Fibroblast of skin of left quadriceps (primary cell): ENCODE data around the gene TMEM255B.

Experiments used
- DNase-seq, 2 experiments: peaks; one replicate each; pipeline ENCODE4 v3.0.0-alpha.2; 2013; ENCODE audit warnings: low read depth in 2 of 2

The TMEM255B gene

DNA sequence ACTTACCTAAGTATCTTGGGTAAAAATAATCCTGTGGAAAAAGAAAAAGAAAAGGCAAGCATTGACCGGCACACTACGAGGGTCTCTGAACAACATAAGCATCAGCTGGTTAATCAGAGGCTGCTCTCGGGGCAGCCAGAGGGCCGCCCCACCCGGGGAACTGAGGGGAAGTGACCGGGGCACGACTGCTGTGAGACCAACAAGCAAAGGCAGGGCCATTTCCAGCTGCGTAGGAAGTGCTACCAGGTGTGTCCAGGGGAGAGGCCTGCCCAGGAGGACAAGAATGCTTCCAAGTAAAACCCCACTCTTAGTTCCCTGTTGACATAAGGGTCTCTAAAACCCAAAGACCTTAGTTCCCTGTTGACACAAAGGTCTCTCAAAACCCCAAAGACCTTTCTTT lies 89.0 kb downstream of the TMEM255B start:
- no peak for DNase-seq

DNA sequence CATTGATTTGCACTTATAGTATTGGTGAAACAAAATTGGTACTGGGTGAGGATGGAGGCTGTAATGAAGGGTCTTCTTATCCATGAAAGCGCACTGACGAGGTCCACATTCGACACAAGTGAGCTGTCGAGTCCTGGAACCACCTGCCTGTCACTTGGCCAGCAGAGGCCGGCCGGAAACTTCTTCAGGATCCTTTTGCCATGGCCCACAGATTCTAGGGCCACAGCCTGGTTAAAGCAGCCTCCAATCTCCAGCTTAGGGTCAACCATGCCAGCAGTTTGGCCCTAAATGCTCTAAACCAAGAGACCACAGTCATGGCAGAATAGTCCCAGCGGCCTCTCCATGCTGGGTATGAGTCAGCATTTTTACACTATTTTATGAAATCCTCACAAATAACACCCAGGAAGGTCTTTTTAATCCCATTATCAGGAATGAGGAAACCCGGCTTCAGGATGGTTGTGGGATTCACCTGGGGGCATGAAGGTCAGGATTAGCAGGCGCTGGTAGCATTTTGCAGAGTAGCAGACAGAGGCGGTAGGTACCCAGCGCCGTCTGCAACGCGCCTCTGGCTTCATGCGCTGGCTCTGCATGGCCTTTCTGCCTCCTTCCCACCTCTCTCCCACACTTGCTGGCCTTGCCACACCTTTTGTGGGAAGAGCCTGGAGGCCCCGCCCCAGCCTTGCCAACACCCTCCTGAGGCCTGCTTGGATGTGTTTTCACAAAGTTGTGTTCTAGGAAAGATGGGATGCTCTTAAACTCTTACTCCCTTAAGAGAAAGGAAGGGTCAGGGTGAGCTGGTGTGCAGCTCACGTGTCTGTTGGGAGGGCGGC lies 89.6 kb downstream of the TMEM255B start:
- DNase-seq, result no peak

DNA sequence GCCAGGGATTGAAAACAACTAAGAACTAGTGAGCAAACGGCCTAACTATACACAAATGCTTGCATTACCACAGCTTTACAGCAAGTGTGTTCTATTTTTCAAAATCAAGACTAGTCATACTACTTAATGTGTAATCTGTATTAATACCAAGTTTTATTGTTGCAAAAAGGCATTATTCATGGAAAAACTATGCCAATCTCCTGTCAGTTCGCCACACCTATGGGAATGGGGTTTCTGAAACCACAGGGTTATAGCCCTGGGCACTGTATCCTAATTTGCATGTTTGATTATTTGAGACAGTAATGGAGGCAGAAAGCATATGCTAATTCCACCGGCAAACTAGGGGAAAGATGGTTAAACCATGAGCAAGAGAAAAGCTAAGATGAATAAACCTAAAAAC lies 90.5 kb downstream of the TMEM255B start:
- no peak for DNase-seq

DNA sequence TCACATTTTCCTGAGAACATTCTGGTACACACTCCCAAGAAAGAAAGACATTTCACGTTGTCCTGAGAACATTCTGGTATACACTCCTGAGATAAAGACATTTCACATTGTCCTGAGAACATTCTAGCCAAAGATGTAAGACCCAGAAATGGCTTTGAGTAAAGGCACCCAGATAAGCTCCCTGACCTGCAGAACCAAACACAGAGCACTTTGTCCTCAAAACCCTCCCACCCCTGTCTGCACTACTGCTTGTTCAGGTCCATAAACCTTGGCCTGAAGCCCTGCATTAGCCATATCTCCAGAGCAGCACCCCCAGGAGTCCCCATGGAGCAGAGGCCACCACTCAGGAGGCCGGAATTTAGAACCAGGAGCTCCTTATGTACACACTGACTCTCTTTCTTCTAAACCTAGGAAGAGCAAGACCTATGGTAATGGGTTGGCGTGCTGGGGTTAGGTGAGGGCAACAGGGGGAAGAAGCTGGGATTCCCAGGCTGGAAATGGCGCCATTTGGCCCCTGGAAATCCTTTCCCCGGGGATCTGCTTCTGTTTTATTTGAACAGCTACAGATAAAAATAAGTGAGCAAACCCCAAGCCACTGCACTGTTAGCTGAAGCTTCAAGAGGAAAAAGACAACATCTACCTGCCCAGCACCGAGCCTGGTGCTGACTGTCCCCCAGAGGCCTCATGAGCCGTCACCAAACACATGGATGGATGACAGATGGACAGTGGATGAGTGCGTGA lies 91.1 kb downstream of the TMEM255B start:
- no peak for DNase-seq

DNA sequence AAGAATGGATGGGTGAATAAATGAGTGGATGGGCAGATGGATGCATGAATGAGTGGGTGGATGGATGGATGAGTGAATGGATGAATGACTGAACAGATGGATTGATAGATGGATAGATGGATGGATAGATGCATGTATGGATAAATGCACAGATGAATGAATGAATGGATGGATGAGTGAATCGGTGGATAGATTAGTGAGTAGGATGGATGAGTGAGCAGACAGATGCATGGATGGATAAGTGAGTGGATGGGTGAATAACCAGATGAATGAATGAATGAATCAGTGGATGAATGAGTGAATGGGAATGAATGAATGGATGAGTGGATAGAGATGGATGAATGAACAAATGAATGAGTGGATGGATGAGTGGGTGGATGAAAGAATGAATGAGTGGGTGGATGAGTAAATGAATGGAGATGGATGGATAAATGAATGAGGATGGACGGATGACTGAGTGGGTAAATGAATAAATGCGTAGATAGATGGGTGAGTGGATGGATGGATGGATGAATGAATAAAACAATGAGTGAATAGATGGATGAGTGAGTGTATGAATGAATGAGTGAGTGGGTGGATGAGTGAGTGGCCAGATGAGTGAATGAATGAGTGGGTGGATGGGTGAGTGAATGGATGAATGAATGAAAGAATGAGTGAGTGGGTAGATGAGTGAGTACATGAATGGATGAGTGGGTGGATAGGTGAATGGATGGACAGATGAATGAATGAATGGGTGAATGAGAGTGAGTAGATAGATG lies 91.9 kb downstream of the TMEM255B start:
- DNase-seq, result no peak

DNA sequence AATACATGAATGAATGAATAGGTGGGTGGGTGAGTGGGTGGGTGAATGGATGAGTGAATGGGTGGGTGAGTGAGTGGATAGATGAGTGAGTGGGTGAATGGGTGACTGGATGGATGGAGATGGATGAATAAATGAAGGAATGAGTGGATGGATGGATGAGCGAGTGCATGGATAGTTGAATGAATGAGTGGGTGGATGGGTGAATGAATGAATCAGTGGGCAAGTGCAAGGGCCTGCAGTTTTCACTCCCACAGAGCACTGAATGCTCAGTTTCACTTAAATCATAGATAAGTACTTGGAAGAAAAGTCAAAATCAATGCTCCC lies 92.4 kb downstream of the TMEM255B start:
- no peak for DNase-seq

DNA sequence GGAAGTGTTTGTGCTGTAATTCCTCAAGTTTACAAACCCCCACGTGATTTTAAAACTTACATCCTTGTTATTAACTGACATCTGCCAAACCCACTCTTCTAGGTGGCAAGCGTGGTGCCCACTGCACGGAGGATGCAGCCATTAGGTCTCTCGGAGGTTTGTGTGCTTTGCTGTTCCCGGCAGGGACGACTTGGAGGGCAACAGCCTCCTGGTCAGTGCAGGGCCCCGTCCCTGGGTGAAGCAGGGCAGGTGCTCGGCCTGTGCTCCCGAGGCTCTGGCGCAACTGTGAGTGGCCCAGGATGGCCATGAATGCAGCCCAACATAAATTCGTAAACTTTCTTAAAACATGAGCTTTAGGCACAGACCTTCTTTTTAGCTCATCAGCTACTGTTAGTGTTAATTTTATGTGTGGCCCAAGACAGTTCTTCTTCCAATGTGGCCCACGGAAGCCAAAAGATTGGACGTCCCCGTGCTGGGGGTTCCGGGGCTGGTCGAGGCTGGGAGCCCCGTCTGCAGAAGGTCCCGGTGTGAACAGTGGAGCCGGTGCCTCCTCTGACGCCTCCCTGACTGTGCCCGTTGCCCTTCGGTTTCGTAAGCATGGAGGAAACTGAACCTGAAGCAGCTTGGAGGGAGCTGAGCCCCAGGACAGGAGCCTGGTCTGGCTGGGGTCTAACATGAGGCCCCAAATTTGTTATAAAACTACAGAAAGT lies 93.0 kb downstream of the TMEM255B start:
- no peak for DNase-seq

DNA sequence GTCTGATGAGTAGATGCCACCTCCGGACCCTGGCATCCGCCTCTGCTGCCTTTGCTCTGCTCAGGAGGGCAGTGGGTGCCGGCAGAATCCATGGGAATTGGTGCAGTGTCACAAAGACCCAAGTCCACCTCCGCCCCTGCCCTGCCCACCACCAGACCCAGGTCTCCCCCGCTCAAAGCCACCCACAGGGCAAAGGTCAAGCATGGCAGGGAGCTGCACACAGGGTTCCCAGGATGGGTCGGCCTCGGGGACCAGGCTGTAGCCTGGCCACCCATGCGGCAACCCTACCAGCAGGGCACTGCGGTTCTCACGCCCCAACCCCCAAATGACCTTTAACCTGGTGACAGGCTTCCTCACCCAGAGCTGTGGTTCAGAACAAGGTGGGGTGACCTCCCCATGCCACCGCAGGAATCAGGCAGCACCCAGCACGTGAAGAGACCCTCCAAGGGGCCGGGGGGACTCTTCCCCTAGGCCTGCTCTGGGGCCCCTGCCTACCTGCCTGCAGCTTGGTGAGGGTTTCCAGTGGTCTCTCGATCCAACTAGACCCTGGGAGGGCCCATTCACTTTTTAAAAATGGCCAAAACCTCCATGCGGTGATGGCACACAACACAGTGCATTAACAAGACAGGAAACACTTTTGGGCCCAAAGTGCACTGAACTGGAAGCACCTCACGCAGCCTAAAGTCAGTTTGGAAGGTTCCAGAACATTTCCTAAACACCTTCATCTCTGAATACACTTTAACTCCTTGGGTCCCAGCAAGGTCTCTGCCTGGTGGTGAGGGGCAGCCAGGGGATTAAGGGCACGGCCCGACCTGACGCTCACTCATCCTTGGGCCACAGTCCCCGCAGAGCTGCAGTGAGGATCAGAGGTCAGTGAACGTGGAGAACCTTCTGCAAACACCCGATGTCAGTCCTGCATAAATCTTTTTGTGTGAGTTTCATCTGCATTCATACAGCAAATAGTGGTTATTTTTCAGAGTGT lies 93.8 kb downstream of the TMEM255B start:
- no peak for DNase-seq

DNA sequence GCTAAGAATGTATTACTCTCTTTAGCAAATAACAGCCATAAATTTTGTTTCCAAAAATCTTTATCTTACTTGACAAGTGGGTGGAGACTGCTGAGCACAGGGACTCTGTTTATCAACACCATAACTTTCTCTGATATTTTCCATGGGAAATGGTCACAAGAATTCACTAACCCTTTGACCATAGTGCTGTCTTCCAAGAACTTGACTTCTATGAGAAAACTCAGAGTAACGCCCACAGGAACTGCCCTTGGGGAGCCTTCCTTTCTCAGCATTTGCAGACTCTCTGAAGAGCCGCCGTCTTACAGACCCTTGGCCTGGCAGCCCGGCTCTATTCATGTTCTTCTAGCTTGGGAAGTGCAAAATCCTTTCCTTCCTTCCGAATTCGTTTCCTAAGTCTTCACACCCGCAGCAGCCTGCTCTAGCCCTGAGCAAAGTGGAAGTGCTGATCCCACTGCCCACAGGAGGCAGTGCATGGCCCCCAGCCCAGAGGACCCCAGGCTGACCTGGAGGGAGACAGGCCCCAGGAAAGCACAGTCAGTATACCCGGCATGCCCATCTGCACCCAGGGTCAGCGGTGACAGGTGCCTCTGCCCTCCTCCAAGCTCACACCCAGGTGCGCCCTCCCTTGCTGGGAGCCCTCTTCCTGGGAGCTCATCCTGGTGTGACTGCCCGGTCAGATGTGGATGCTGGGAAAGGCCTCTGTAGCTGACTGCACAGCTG lies 94.7 kb downstream of the TMEM255B start:
- DNase-seq, result no peak

DNA sequence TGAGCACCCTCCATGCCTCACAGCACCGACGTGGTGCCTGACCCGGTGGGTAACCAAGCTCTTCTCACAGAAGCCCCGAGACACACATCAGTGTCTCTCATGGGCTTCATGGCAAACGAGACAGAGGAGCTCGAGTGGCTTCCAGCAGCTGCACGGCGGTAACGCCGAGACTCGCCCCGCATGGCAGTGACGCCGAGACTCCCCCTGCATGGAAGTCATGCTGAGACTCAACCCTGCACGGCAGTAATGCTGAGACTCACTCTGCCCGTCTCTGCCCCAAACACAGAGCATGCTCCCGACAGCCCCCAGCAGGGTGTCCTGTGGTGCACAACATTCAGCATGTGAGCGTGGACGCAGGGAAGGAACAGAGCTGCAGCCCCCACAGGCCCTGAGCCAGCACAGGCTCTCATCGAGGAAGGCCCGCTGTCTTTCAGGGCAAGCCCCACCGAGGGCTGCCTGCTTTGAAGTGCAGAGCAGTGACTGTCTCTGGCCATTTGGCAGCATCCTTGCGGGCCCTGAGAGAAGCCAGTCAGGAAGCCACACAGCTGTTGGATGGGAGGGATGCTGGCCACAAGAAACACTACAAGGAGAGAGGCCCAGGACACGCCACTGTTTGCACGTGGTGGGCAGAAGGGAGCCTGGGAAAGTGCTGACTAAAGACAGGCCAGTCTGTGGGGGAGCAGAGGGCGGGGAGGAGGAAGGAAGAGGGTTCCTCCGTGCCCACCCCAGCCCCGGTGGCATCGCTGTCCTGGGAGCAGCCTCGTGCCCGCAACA lies 95.4 kb downstream of the TMEM255B start:
- peak in 1 of 2 experiments; percentile 16 for DNase-seq

DNA sequence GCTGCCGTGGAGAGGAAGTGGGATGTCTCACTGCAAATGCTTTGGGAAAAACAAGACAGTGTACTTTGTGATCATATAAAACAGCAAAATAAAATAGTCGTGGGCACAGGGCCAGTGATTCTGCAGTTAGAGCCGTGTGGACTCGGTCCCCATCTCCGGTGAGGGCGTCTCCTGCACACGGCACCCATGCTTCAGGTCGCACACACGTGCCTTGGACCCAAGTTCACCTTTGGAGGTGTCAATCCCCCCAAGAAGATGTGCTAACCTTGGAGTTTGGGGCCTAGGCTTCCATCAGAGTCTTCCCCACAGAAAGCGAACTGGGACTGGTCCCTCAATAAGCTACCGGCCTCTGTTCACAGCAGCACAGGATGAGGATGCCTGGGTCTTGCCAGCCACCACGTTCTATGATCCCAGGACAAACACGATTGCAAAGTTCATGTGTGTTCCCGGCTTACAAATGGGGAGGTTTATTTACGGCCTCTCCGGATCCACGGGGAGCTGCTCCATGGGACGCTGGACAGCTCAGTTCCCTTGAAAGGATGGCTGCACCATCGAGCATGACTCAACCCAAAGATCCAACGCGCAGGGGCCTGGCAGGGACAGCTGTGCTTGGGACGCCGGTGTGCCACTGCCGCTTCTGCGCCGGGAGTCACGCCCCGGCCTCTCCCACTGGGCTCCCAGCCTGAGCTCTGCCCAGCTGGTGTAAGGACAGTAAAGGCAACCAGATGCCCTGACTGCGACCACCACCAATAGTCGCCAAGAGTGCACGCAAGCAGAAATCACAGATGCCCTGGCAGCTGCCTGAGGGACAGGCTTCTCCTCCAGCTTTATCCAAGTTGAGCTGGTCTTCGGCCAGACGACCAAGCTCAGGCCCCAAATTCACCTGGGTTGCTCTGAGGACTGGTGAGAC lies 96.2 kb downstream of the TMEM255B start:
- DNase-seq, result no peak

DNA sequence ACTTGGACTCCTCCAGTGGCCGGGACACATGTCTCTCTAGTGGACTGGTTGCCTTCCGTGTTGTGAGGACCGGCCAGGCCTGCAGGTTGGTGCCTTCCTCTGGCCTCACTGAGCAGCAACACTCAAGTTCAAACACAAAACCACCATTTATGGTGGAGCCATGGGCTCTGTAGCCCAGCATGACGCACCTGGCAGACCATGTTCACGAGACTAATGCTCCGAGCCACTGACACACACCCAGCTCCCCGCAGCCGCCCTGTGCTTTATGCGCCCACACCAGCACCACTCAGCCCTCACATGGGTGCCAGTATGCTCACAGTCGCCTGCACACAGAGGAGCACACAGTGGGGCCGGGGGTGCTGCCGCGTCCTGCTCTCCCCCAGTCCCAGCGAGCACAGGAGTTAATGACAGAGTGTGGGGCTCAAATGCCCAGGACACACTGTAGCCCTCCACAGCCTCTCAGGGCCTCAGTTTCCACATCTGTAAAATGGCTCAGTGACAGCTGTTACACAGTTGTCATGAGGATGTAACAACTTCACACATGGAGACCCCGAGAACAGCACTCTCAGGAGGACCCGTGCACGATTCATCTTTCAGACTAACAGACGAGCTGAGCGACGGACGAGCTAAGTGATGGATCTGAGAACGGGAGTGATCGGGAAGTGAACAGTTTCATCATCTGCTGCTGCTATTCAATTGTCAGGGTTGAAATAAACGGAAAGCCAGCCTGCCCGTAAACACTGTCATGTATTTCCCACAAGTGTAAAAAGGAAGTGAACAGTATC lies 97.1 kb downstream of the TMEM255B start:
- DNase-seq, result no peak

DNA sequence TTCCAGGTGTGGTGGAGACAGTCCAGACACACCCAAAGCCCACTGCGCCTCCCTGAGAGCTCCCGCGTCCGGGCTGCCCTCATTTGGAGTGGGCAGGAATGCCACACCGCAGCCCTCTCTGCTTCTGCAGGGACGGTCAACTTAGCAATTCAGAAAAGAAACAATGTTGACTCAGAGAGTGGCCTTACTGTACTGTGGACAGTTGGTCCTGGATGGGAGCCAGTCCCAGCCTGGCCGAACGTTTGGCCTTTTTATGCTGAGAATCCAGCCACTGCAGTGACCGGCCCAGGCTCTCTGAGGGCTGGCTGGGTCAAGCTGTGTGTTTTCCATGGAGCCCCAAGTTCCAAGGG lies 97.7 kb downstream of the TMEM255B start:
- no peak for DNase-seq

DNA sequence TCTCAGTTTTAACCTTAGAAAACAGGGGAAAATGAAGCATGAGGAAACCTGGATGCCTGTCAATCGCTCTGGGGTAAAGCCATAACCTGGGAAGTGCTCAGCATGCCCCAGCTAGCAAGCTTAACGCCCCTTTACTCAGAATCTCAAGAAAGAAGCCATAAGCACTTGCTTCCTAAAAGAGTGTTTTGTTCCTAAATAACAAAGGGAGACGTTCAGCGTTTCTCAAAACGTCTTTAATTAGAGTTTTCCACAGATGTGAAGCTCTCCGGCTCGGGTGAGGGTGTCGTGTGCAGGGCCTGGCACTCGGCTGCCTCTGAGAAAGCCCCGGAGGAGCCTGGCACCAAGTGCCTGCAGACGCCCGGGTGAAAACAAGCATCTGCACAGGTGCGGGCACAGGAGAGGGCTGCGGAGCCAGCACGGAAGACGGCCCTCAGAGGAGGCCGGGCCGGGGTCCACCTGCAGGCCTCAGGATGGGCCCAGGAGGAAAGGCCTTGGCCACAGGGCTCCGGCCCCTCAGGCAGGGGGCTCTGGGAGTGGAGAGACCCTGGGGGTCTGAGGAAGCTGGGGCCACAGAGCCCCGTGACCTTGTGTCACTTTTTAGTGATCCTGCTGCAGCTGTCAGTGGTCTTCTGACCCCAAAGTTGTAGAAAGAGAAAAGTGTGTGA lies 98.6 kb downstream of the TMEM255B start:
- DNase-seq, result no peak

DNA sequence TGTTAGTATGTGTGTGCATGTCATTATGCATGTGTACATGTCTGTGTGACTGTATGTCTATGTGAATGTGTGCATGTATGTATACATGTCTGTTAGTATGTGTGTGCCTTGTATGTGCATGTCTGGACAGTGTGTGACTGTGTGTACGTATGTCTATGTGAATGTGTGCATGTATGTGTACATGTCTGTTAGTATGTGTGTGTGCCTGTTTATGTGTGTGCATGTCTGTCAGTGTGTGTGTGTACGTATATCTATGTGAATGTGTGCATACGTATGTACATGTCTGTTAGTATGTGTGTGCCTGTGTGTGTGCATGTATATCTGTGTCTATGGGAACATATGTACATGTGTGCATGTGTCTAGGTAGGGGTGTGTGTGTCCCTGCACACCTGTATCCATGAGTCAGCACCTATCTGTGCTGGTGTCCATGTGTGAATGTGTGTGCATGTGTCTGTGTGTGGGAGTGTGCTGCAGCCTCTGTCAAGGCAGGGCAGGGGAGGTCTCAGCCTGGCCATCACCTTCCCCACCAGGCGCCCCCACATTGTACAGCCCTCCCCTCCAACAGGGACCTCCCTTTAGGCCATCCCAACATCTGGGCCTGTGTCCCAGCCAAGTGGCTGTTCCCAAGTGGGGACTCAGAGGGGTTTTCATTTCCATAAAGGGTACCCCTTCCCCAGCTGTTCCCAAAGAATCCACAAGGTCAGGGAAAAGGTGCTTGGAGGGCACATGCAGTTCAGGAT lies 100.5 kb downstream of the TMEM255B start:
- no peak for DNase-seq

DNA sequence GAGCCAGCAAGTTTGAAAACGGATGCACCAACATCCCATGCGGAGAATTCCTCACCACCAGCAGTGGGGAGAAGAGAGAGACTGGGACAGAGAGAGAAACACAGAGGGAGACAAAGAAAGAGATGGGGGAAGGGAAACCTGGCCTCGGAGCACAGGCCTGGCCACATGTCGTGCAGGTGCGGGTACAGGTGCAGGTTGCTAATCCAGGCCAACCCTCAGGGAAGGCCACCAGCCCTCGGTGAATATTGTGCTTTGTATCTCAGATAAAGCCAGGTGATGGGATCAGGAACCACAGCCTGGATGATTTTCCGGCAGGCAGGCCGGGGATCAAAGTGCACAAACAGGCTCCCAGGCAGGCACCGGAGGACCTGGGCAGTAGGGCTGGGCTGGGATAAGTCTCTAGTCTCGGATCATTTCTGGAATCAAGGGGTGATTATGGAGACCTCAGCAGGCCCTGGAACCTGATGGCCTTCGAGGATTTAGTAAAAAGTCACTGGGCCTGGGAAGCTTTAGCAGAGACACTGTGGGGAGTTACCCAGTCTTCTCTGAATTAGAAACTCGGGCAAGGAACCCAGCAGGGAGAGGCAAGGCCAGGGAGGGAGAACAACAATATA lies 101.1 kb downstream of the TMEM255B start:
- DNase-seq, result no peak
